HEK293 (cell line): ENCODE results near the gene TTF1.

Experiments used
- CTCF ChIA-PET: fragments of 350-600 bp; formaldehyde crosslinking; extraction: SDS; loops from one replicate; lab custom pipeline; 2021; ENCODE audit warnings: antibody characterized with exemption; lab: Yijun Ruan, JAX
- POLR2A ChIA-PET: fragments of 300-600 bp; formaldehyde crosslinking; extraction: SDS; loops from one replicate; lab custom pipeline; 2020; ENCODE audit warnings: antibody characterized with exemption, inconsistent platforms; lab: Yijun Ruan, JAX
- H3K27ac ChIP-seq: fragments of 200-500 bp; sonication (Bioruptor generic); 2 replicates; pipeline ENCODE4 v1.5.1; 2014; ENCODE audit warnings: low read depth, low read length, control low read depth, inconsistent platforms; ENCODE audit errors: extremely low read depth
- H3K36me3 ChIP-seq, 2 experiments: fragments of 200-500 bp in 1 of 2; sonication (Bioruptor generic) in 1 of 2; 1 replicate in 1 of 2; 2 replicates in 1 of 2; pipeline ENCODE4 v1.5.1; 2014 to 2017; ENCODE audit warnings: inconsistent platforms in 2 of 2, low read length in 2 of 2; ENCODE audit not compliant: control insufficient read depth in 2 of 2, insufficient read depth in 1 of 2
- H3K4me1 ChIP-seq: fragments of 200-500 bp; sonication (Bioruptor generic); 2 replicates; pipeline ENCODE4 v1.5.1; 2014; ENCODE audit warnings: mild to moderate bottlenecking, low read length, inconsistent platforms; ENCODE audit not compliant: control insufficient read depth, insufficient read depth
- H3K4me3 ChIP-seq: 2 replicates; pipeline ENCODE4 v1.5.1; 2011; ENCODE audit warnings: low read depth, mild to moderate bottlenecking, control low read depth, low read length, moderate library complexity
- H3K9me3 ChIP-seq: fragments of 200-500 bp; sonication (Bioruptor generic); 2 replicates; pipeline ENCODE4 v1.5.1; 2014; ENCODE audit warnings: low read depth, low read length, inconsistent platforms; ENCODE audit not compliant: control insufficient read depth, insufficient read depth
- FEZF1 ChIP-seq: fragments of 450-650 bp; formaldehyde crosslinking; IDR thresholded peaks from 2 replicates; pipeline ENCODE4 v1.5.1; 2016; ENCODE audit warnings: missing biosample characterization, missing genetic modification characterization
- GLIS1 ChIP-seq: fragments of 450-650 bp; formaldehyde crosslinking; IDR thresholded peaks from 2 replicates; pipeline ENCODE4 v1.5.1; 2016; ENCODE audit warnings: missing biosample characterization, missing genetic modification characterization
- MYNN ChIP-seq: fragments of 450-650 bp; formaldehyde crosslinking; IDR thresholded peaks from 2 replicates; pipeline ENCODE4 v1.5.1; 2016; ENCODE audit warnings: missing biosample characterization, missing genetic modification characterization, borderline replicate concordance
- PATZ1 ChIP-seq: fragments of 450-650 bp; formaldehyde crosslinking; IDR thresholded peaks from 2 replicates; pipeline ENCODE4 v1.5.1; 2016; ENCODE audit warnings: missing biosample characterization, missing genetic modification characterization
- SP3 ChIP-seq: fragments of 450-650 bp; formaldehyde crosslinking; IDR thresholded peaks from 2 replicates; pipeline ENCODE4 v1.5.1; 2016; ENCODE audit warnings: missing biosample characterization, missing genetic modification characterization
- TRIM28 ChIP-seq: IDR thresholded peaks from 2 replicates; pipeline ENCODE4 v1.6.1; 2011; ENCODE audit warnings: low read length, control low read depth, borderline replicate concordance
- WT1 ChIP-seq: fragments of 450-650 bp; formaldehyde crosslinking; IDR thresholded peaks from 2 replicates; pipeline ENCODE4 v1.5.1; 2016; ENCODE audit warnings: missing biosample characterization, missing genetic modification characterization
- ZBTB11 ChIP-seq: fragments of 450-650 bp; formaldehyde crosslinking; conservative IDR thresholded peaks from 2 replicates; pipeline ENCODE4 v1.5.1; 2016; ENCODE audit warnings: low read depth, missing biosample characterization, missing genetic modification characterization
- ZBTB44 ChIP-seq: fragments of 450-650 bp; IDR thresholded peaks from 2 replicates; pipeline ENCODE4 v1.5.1; 2018; ENCODE audit warnings: missing biosample characterization, mild to moderate bottlenecking, missing genetic modification characterization
- ZBTB49 ChIP-seq: fragments of 450-650 bp; formaldehyde crosslinking; IDR thresholded peaks from 2 replicates; pipeline ENCODE4 v1.5.1; 2016; ENCODE audit warnings: missing biosample characterization, missing genetic modification characterization, low read depth
- ZEB2 ChIP-seq: fragments of 450-650 bp; formaldehyde crosslinking; IDR thresholded peaks from 2 replicates; pipeline ENCODE4 v1.5.1; 2016; ENCODE audit warnings: missing biosample characterization, missing genetic modification characterization
- ZFHX2 ChIP-seq: fragments of 450-650 bp; formaldehyde crosslinking; conservative IDR thresholded peaks from 2 replicates; pipeline ENCODE4 v1.5.1; 2016; ENCODE audit warnings: missing biosample characterization, missing genetic modification characterization
- ZFP69B ChIP-seq: fragments of 450-650 bp; formaldehyde crosslinking; IDR thresholded peaks from 2 replicates; pipeline ENCODE4 v1.5.1; 2016; ENCODE audit warnings: missing biosample characterization, missing genetic modification characterization
- ZNF335 ChIP-seq: fragments of 450-650 bp; formaldehyde crosslinking; conservative IDR thresholded peaks from 2 replicates; pipeline ENCODE4 v1.5.1; 2016; ENCODE audit warnings: missing biosample characterization, missing genetic modification characterization
- ZNF449 ChIP-seq: fragments of 450-650 bp; formaldehyde crosslinking; IDR thresholded peaks from 2 replicates; pipeline ENCODE4 v1.5.1; 2017; ENCODE audit warnings: missing biosample characterization, mild to moderate bottlenecking, missing genetic modification characterization, moderate library complexity
- ZNF48 ChIP-seq: fragments of 450-650 bp; formaldehyde crosslinking; IDR thresholded peaks from 2 replicates; pipeline ENCODE4 v1.5.1; 2016; ENCODE audit warnings: missing biosample characterization, missing genetic modification characterization
- ZNF548 ChIP-seq: fragments of 450-650 bp; formaldehyde crosslinking; IDR thresholded peaks from 2 replicates; pipeline ENCODE4 v1.5.1; 2016; ENCODE audit warnings: missing biosample characterization, missing genetic modification characterization
- ZNF571 ChIP-seq: fragments of 450-650 bp; formaldehyde crosslinking; IDR thresholded peaks from 2 replicates; pipeline ENCODE4 v1.5.0; 2017; ENCODE audit warnings: missing biosample characterization, missing genetic modification characterization
- ZNF654 ChIP-seq: fragments of 450-650 bp; formaldehyde crosslinking; IDR thresholded peaks from 2 replicates; pipeline ENCODE4 v1.5.1; 2016; ENCODE audit warnings: low read depth, missing biosample characterization, missing genetic modification characterization
- ZSCAN16 ChIP-seq: fragments of 450-650 bp; formaldehyde crosslinking; IDR thresholded peaks from 2 replicates; pipeline ENCODE4 v1.5.1; 2016; ENCODE audit warnings: missing biosample characterization, missing genetic modification characterization
- ZSCAN23 ChIP-seq: fragments of 450-650 bp; formaldehyde crosslinking; IDR thresholded peaks from 2 replicates; pipeline ENCODE4 v1.5.1; 2016; ENCODE audit warnings: missing biosample characterization, missing genetic modification characterization

Gene TTF1

GRCh38 chr9:132367613-132368313 lies 38.9 kb downstream of the TTF1 start:
- Histone ChIP-seq H3K27ac (no peak overlapping the region), H3K4me3 (no peak overlapping the region)
- TF ChIP-seq ZBTB44 (0 out of 2 replicates have a peak, but pooled peaks have one; percentile 21), TRIM28 (0 out of 2 replicates have a peak, but pooled peaks have one; percentile 19), ZBTB11 (tag by site-specific recombination) (no peak), GLIS1 (peak; percentile 82), ZNF335 (tag by site-specific recombination) (peak; percentile 52), ZBTB49 (tag by site-specific recombination) (no peak)
- TF ChIP-seq, all 188 proteins: peak for 4
- H3K9me3 ChIP-seq = no peaks in the 10 kb centered on the region
- no peaks in the 10 kb centered on the region for H3K36me3 ChIP-seq
- no peaks in the 10 kb centered on the region for H3K4me1 ChIP-seq
- ChIA-PET POLR2A (interaction anchor here (1.0 to 1.3 kb wide), 2 partner anchors 13 kb away, joined by 3 to 6 read pairs; partner anchors contain the start of gene SETX), CTCF (no interaction called here)

GRCh38 chr9:132366481-132366880 lies 40.2 kb downstream of the TTF1 start:
- CTCF ChIA-PET = no interaction called here
- POLR2A ChIA-PET = interaction anchor here (1.0 kb wide), 1 partner anchor 11 kb away, joined by 3 read pairs; the partner anchor contains the start of gene SETX
- no peak for TF ChIP-seq PATZ1 (tag by site-specific recombination)
- TF ChIP-seq ZNF449 = no peak
- TF ChIP-seq ZEB2 (tag by site-specific recombination) = no peak
- no peak for TF ChIP-seq WT1 (tag by site-specific recombination)
- TF ChIP-seq ZNF48 (tag by site-specific recombination) = no peak
- no peak for TF ChIP-seq ZNF654 (tag by site-specific recombination)
- TF ChIP-seq SP3 (tag by site-specific recombination) = no peak
- TF ChIP-seq ZSCAN16 (tag by site-specific recombination) = no peak
- TF ChIP-seq ZNF548 (tag by site-specific recombination) = no peak
- TF ChIP-seq ZNF571 = no peak
- no peak for TF ChIP-seq FEZF1
- TF ChIP-seq ZFP69B (tag by site-specific recombination) = no peak
- TF ChIP-seq ZSCAN23 (tag by site-specific recombination) = no peak
- no peak for TF ChIP-seq MYNN (tag by site-specific recombination)
- no peak for TF ChIP-seq ZFHX2
- no peaks in the 10 kb centered on the region for H3K9me3 ChIP-seq
- H3K36me3 ChIP-seq = no peaks in the 10 kb centered on the region
- H3K4me1 ChIP-seq = no peaks in the 10 kb centered on the region
- no peak overlapping the region for H3K27ac ChIP-seq
- H3K4me3 ChIP-seq = no peak overlapping the region
